ENCODE measurements around the gene EFNB2.

- no peak for TF ChIP-seq RAD21 (IDR thresholded peaks at IDR 0.05 in 1 of 2, conservative IDR thresholded peaks at IDR 0.05 in 1 of 2; ENCODE audit: low read depth in 2 of 2, low read length in 2 of 2)
- no peak for TF ChIP-seq CTCF (IDR thresholded peaks at IDR 0.05; ENCODE audit: control extremely low read depth in 1 of 3, insufficient read depth in 1 of 3, low read depth in 1 of 3, low read length in 3 of 3)
- TF ChIP-seq SP2 (IDR thresholded peaks at IDR 0.05; ENCODE audit: low read length) = no peak
- no peak for TF ChIP-seq POLR2AphosphoS5 (IDR thresholded peaks at IDR 0.05; ENCODE audit: low read depth, low read length)
- TF ChIP-seq USF2 (IDR thresholded peaks at IDR 0.05; ENCODE audit: low read length) = no peak
- TF ChIP-seq POLR2A (IDR thresholded peaks at IDR 0.05; ENCODE audit: control extremely low read depth in 1 of 2, low read depth in 2 of 2, low read length in 2 of 2) = no peak
- no peak for TF ChIP-seq NRF1 (IDR thresholded peaks at IDR 0.05; ENCODE audit: low read depth, low read length)
Measured at GRCh38 chr13:106529415-106530170, 5.9 kb downstream of the EFNB2 start.

Measured in H1 (cell line).